ENCODE measurements around the gene WDR45. TPM values are rescaled to one million over a fixed set of nuclear protein-coding genes. Genes with fewer than 3 reads are reported as not detected.

WDR45 gene
- total and polyA plus RNA-seq, 10 donors, result 49.3 to 123 (median 68.1) TPM

- Histone ChIP-seq H3K9me3 (no peaks in the 10 kb centered on the region), H3K27ac (no peak overlapping the region), H3K4me3 (no peak overlapping the region), H3K27me3 (replicated peaks in 1 of 7) (no peaks in the 10 kb centered on the region), H3K4me1 (peaks cover 0 to 30% (median 12%) of the 10 kb centered on the region in 6 donors), H3K36me3 (peaks cover 0 to 73% (median 34%) of the 10 kb centered on the region in 6 donors)
- TF ChIP-seq POLR2A (IDR thresholded peaks at IDR 0.05) (no peak), CTCF (IDR thresholded peaks at IDR 0.05 in 8 of 11, conservative IDR thresholded peaks at IDR 0.05 in 3 of 11) (no peak), POLR2AphosphoS5 (IDR thresholded peaks at IDR 0.05) (no peak)
- intact Hi-C loops (cut with DNase I; ENCODE audit: low total_unique reads), result no loop called here
- 70 to 90% (median 82%) methylated on average over 1 of the region's 1 CpG for WGBS, 5 donors
- no peak for DNase-seq
Measured at GRCh38 chrX:49120091-49120490, 40.4 kb upstream of the WDR45 start.

GRCh38 chrX:49117581-49117980 lies 37.9 kb upstream of the WDR45 start:
- Histone ChIP-seq H3K36me3 (peaks cover 0 to 98% (median 44%) of the 10 kb centered on the region in 6 donors), H3K9me3 (no peaks in the 10 kb centered on the region), H3K4me1 (peaks cover 0 to 19% (median 6%) of the 10 kb centered on the region in 6 donors), H3K27ac (peak overlapping the region in 3 of 8 donors; percentile 13 to 61 (median 31)), H3K4me3 (peak overlapping the region in 1 of 8 donors; percentile 19), H3K27me3 (replicated peaks in 1 of 7) (no peaks in the 10 kb centered on the region)
- intact Hi-C loops (cut with DNase I; ENCODE audit: low total_unique reads), result no loop called here
- 51 to 72% (median 56%) methylated on average over 6 of the region's 6 CpGs for WGBS, 5 donors
- no peak for TF ChIP-seq POLR2AphosphoS5 (IDR thresholded peaks at IDR 0.05)
- TF ChIP-seq POLR2A (IDR thresholded peaks at IDR 0.05), result no peak
- TF ChIP-seq CTCF (IDR thresholded peaks at IDR 0.05 in 8 of 11, conservative IDR thresholded peaks at IDR 0.05 in 3 of 11), result no peak
- no peak for DNase-seq

GRCh38 chrX:49116716-49117115 lies 37.0 kb upstream of the WDR45 start:
- TF ChIP-seq POLR2AphosphoS5 (IDR thresholded peaks at IDR 0.05) (no peak), CTCF (IDR thresholded peaks at IDR 0.05 in 8 of 11, conservative IDR thresholded peaks at IDR 0.05 in 3 of 11) (no peak), POLR2A (IDR thresholded peaks at IDR 0.05) (no peak)
- DNase-seq, result no peak
- peaks cover 0 to 11% (median 0%) of the 10 kb centered on the region in 6 donors for H3K4me1 ChIP-seq
- intact Hi-C loops (cut with DNase I; ENCODE audit: low total_unique reads), result no loop called here
- H3K27ac ChIP-seq, result peak overlapping the region in 1 of 8 donors; percentile 61
- H3K4me3 ChIP-seq, result no peak overlapping the region
- peaks cover 0 to 100% (median 47%) of the 10 kb centered on the region in 6 donors for H3K36me3 ChIP-seq
- H3K9me3 ChIP-seq, result no peaks in the 10 kb centered on the region
- no peaks in the 10 kb centered on the region for H3K27me3 ChIP-seq (replicated peaks in 1 of 7)
- WGBS, 5 donors, result 68 to 93% (median 81%) methylated on average over 1 to 5 of the region's 5 CpGs

- Histone ChIP-seq H3K4me1 (peaks cover 0 to 11% (median 0%) of the 10 kb centered on the region in 6 donors), H3K4me3 (no peak overlapping the region), H3K9me3 (no peaks in the 10 kb centered on the region), H3K27ac (no peak overlapping the region), H3K36me3 (peaks cover 0 to 99% (median 45%) of the 10 kb centered on the region in 6 donors), H3K27me3 (replicated peaks in 1 of 7) (no peaks in the 10 kb centered on the region)
- TF ChIP-seq CTCF (IDR thresholded peaks at IDR 0.05 in 8 of 11, conservative IDR thresholded peaks at IDR 0.05 in 3 of 11), result no peak
- TF ChIP-seq POLR2A (IDR thresholded peaks at IDR 0.05), result no peak
- no peak for TF ChIP-seq POLR2AphosphoS5 (IDR thresholded peaks at IDR 0.05)
- DNase-seq, result no peak
- WGBS, 5 donors, result 83 to 90% (median 88%) methylated on average over 7 to 8 of the region's 8 CpGs
- intact Hi-C loops (cut with DNase I; ENCODE audit: low total_unique reads), result no loop called here
Measured at GRCh38 chrX:49116076-49116475, 36.4 kb upstream of the WDR45 start.
